NCI-H1417 treated with DMSO at 0.1 percent for 48 hours (cell line): Measurements from ENCODE around the gene SIRPG.
"Not testable (repeated sequence)": the region's sequence is repeated elsewhere in the genome, so short reads cannot be mapped to it uniquely, and the experiment has no call there.

Source experiments
- DNase-seq: peaks from one replicate; lab custom pipeline; 2025; lab: John Stamatoyannopoulos, UW

The SIRPG gene

DNA sequence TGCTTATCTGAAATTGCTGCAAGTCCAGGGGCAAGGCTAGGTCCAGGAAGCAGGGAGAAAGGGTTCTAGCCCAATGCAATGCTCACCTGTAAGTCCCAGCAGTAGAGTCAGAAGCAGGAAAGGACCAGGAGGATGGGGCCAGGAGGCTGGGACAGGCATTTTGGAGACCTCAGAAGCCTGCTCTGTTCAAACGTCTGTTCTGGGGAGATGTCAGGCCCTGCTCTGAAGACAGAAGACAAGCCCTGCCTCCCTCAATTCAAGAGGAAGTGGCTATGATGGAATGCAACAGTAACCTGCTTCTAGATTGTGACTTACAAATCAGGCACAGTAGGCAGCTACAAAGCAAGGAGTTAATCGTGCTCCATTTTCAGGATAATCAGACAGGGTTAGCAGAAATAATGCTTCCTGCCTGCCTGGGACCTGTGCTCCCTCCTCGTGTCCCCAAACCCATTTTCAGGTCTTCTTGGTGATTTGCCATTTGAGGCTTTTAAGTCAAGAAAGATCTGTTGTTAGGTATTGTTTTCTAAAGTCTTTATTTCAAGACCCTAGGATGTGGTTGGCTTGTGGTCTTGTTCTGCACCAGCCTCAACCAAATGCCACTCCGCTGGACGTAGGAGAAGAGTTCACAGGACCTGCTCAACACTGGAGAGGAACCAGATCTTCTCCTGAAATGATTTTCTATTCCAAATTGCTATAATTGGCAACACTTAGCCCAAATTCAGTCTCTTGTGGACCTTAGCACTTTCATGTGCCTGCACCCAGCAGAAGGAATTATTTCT, at the start of gene SIRPG:
Gene SIRPG, minus strand, starts transcription at position 224 of the 779 bp plus-strand sequence. Its CDS starts 65 bp downstream, at position 159.
- no peak for DNase-seq

DNA sequence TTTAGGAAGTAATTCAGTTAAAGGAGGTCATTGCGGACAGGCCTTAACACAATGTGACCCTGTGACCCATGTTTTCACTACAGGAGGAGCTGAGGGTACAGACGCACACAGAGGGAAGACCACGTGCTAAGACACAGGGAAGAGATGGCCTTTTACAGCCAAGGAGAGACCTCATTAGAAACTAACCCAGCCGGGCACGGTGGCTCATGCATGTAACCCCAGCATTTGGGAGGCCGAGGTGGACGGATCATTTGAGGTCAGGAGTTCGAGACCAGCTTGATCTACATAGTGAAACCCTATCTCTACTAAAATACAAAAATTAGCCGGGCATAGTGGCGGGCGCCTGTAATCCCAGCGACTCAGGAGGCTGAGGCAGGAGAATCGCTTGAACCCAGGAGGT, 49.3 kb upstream of the SIRPG start:
- DNase-seq: not testable (repeated sequence)

DNA sequence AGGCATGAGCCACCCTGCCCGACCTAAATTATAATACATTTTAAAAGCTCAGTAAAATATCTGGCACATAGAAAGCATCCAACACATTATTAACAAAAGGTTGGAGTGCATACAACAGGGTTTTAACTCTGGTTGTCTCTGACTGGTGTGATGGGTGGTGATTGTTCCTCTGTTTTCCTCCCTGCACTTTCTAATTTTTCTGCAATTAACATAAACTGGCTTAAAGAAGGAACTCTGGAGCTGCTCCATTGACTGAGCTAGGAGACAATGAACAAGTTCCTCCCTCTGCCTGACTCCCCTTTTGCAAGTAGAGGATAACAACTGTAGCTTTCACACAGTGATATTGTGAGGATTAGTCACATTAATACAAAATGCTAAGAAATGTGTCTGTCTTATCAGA, 48.5 kb upstream of the SIRPG start:
- DNase-seq: no peak

DNA sequence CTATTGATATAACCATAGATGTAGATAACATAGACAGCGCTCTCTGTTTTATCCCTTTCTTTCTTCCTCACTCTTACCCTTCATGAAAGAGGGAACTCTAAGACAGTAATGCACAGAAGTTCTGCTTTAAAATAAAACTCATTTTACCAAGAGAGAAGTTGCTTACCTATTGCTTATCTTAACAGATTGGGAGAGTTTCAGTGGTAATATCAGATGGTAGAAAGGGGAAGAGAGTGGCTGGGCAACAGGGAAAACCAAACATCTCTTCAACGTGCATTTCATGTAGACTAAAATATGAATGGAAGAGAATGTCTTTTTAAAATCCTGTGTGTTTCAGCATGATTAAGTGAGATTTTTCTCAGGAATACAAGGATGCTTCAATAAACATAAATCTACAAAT, 45.3 kb upstream of the SIRPG start:
- no peak for DNase-seq

DNA sequence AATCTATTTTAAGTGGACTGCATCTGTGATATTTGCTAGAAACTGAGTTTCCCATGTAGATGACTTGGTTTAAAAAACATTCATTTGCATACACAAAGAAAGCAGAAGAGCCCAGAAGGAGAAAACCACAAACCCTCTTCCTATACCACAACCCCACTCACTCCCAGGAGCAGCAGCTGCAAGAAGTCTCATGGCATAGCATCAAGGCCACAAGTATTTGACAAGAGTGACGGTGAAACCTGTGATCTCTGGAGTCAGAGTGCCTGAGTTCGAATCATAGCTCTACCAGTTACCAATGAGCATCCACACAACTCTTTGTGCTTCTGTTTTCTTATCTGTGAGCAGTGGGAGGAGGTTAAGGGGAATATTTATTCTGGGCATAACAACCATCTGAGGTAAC, 44.7 kb upstream of the SIRPG start:
- no peak for DNase-seq

DNA sequence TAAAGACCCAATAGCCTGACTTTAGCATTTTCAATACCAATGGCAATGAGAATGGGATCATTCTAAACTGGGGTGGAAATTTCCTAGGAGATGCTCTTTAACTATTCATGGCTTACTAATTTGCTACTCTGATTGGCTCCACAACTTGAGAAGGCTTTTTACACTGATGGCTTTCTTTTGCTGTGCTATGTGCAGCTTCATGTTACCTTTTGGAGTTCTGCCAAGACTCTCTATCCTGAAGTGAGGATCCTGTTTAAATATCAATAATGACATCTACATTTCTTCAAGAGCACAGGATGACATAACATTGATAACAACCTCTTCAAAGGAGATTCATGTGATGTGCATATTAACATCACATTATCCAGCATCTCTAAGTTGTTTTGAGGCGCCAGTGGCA, 43.4 kb upstream of the SIRPG start:
- DNase-seq: no peak

DNA sequence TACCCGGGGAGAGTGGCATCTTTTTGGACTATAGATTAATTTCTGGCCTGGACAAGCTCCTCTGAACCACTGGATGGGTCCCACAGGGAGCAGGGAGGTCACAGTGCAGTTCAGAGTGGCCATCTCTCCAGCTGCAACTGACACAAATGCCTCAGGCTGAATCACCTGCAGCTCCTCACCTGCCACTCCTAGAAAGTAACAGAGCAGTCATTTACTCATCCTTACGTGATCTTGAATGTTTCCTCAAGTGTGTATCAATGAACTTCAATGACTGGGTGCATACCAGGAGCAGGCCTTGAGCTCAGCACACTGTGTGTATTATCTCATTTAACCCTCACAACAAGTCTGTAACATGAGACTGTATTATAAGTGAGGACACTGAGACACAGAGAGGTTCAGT, 40.0 kb upstream of the SIRPG start:
- no peak for DNase-seq

DNA sequence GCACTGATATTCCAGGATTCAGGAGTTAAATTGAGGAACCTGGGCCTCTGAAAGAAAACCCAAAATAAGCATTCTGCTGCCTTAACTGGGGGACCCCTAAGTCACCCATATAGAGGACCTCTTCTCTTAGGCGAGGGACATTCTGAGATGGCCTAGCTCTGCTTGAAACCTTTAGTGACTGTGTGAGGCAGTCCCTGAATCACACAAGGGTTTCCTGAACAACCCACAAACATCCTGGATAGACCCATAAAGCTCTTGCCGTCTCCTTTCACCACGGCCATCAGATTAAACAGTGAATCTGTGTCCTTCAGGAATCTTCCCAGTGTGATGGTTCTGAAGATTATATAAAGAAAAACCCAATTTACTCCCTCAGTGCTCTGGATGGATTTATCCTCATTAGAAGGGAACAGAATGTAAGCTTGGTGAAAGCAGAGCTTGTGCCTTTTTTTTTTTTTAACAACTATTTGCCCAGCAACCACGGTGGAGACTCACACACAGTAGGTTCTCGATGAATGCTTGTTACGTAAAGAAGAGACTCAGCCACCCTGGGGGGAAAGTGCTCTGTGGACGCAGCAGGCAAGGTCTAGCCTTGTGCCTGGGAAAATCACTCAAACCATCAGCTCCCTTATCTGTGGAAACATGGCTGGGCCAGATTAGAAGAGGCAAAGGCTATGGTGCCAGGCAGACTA, 39.1 kb upstream of the SIRPG start:
- no peak for DNase-seq

DNA sequence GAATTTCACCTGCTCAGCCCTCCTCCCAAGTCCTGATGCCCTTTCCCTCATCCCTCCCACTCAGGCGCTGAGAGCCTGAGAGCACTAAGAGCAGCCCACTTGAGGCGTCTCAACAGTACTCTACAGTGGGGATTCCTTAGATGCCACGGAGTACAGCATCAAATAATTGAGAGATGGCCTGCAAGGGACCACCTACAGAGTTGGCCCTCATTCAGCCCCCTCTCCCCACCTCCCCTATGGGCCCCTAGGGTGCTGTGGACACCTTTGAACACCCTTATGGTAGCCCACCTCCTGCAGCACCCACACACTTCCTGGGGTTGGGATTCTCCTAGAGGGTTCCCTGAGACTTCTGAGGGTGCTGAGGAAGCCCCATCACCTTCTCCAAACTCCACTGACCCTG, 37.1 kb upstream of the SIRPG start:
- DNase-seq: no peak

DNA sequence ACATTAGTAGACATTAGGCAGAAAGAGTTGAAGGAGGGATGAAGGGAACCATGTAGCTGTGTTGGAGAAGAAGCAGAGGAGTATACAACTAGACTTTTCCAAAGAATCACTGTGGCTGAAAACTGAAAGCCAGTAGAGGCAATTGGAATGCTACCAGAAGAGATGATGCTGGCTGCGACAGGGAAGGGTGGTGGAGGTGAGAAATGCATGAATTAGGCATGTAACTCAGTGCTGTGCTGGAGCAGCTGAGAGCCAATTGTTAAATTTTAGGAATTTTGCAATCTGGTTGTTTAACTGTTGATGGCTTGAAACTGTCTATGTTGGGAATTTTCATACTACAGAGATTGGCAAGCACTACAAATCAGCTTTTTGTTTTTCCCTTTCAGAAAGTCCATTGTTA, 35.8 kb upstream of the SIRPG start:
- no peak for DNase-seq

DNA sequence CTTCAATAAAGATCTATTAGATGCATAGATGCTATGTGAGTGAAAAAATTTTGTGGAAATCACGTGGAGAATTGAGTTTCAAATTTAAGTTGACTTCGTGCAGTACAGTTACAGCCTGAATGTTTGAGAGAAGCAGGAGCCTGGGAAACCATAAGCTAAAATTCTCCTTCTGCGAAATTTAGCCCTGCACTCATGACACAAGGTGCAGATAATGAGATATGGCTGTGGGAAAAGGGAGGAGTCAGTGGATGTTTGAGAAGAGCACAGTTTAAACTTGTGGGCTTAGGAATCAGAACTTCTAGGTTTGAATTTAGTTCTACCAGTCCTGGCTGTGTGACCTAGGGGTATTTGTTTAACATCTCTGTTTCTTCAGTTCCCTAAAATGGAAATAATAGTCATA, 32.1 kb upstream of the SIRPG start:
- no peak for DNase-seq

DNA sequence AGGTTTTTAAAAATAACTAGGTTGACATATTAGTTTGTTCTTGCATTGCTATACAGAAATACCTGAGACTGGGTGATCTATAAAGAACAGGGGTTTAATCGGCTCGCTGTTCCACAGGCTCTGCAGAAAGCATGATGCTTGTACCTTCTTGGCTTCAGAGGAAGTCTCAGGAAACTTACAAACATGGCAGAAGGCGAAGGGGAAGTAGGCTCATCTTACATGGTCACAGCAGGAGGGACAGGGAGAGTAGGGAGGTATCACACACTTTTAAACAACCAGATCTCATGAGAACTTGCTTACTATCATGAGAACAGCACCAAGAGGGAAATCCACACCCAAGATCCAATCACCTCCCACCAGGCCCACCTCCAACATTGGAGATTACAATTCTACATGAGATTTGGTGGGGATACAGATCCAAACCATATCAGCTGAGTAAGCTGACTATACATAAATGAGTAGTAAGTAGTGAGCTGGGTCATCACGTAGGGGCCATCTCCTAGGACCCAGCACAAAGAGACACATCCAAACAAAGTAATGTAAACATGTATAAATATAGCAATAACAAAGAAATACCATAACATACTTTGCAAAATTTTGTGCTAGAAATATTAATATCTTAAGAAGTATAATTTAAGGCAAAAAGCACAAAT, 31.4 kb upstream of the SIRPG start:
- DNase-seq: no peak

DNA sequence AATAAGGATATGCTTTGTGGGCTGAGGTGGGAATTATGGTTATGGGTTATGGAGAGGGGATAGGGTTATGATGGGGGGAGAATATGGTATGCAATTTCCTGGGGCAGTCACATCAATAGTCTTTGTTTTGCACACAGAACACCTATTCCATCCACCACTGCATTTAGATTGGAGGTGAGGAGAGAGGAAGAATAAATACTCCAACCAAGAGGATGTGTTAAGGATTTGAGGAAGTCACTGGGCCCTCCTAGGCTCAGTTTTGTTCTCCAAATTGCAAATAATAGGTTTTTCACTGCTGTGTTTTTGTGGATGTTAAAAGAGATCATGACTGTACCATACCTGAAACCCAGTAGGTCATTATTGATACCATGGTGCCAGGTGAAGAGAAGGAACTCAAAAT, 29.5 kb upstream of the SIRPG start:
- no peak for DNase-seq

DNA sequence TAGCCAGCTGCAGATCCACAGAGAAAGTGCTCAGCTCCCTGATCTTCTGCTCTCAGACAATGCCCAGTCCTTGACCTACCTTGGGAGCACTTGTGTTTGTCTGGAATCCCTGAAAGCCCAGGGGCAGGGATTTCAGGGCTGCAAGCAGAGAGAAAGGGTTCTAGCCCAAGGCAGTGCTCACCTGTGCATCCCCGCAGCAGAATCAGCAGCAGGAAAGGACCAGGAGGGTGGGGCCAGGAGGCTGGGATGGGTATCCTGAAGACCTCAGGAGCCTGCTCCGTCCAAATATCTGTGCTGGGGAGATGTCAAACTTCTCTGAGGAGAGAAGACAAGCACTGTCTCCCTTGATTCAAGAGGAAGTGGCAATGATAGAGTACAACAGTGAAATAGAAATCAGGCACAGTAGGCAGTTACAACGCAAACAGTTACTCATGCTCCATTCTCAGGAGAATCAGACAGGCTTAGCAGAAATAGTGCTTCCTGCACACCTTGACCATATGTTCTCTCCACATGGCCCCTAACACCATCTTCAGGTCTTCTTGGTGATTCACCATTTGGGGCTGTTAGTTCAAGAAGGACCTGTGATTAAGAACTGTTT, 28.7 kb upstream of the SIRPG start:
- no peak for DNase-seq

DNA sequence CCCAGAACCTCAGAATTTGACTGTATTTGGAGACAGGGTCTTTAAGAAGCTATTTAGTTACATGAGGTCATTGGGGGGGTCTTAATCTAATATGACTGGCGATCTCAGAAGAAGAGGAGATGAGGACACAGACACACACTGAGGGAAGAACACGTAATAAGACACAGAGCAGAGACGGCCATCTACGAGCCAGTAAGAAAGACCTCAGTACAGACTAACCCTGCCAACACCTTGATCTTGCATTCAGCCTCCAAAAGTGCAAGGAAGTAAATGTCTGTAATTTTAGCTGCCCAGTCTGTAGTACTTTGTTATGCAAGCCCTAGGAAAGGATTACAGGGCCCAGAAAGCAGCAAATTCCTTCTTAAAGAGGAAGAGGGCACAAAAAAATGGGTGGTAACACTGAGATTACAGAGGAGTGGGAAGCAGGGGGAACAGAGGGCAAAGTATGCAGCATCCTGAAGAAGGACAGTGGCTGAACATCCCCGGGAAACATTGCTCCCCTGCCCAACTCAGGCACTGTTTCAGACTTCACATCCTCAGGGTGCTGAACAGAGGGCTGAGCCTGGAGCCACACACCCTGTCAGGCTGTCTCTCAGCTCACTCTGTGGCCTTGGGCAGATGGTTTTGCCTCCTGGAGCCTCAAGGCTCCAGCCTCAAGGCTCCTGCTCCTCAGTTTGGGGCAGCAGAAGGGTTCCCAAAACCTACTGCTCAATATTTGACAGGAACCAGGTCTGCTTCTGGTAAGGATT, 27.9 kb upstream of the SIRPG start:
- DNase-seq: no peak

DNA sequence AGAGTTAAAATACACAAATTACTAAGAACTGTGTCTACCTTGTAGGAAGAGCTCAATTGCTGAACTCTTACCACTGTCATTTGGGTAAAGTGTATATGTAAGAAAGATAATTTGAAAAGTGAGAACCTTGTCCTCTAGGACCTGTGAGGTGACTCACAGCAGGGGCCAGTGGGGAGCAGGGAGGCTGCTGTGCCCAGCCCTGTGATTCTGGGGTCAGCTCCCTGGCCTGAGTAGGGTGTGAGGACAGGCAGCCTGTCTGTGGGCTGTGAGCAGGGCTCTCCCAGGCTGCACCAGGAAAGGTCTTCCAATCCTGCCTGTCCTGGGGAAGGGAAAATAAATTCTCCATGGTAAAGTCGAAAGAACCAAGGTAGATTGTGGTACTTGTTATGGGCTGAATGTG, 27.3 kb upstream of the SIRPG start:
- no peak for DNase-seq

DNA sequence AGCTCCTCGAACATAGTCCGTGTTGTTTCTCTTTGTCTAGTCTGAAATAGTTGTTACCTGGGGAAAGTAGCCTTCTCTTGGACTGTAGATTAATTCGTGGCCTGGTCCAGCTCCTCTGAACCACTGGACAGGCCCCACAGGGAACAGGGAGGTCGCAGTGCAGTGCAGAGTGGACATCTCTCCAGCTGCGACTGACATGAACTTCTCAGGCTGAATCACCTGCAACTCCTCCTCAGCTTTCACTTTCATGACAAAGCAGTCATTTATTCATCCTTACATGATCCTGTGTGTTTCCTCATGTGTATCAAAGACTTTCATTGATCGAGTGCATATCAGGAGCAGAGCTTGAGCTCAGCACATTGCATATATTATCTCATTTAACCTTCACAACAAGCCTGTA, 19.1 kb upstream of the SIRPG start:
- DNase-seq: no peak

DNA sequence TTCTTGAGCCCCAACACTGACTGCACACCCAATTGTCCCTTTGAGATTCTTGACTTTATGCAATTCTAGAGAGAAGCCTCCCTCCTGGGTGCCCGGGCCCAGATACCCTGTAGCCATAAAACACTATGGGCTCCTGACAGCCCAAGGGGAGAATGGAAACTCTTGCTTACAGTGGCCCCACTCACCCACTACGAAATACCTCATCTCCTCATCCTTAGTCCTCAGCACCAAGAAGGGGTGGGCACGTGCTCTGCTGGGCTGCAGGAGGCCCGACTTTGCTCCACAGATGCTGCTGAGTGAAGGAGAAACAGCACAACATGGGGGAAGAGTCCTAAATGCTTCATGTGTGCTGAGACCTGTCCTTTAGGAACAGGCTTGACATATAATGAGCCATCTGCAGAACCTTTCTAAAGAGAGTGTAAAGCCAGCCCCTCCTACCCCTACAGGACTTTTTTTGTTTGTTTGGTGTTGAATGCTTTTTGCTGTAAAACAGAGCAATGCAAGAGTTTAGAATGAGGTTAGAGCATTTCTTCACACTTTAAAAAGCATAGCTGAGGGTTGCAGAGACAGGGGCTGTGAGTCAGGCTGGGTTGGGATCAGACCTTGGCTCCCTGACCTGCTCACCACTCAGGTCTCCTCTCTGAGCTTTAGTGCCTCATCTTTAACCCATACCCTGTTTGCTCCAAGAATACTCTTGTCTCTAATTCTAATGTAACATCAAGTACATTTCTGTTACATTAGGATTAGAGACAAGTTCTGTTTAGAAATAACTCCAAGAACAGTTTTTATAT, 17.6 kb upstream of the SIRPG start:
- DNase-seq: no peak

DNA sequence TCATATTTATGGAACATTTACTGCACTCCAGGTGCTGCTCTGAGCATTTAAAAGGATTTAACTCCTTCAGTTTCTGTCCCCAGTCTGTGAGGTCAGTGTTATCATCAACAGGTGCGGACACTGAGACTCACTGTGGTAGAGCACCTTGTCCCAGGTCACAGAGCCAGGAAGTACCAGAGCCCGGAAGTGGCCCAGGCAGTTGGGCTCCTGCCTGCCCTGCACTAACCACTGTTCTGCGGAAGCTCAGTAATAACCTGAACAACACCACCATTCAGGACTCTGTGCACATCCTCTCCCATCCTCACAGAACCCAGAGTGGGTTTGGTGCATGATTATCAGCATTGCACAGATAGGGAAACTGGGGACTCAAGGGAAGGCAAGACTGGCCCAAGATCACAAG, 16.8 kb upstream of the SIRPG start:
- DNase-seq: no peak

DNA sequence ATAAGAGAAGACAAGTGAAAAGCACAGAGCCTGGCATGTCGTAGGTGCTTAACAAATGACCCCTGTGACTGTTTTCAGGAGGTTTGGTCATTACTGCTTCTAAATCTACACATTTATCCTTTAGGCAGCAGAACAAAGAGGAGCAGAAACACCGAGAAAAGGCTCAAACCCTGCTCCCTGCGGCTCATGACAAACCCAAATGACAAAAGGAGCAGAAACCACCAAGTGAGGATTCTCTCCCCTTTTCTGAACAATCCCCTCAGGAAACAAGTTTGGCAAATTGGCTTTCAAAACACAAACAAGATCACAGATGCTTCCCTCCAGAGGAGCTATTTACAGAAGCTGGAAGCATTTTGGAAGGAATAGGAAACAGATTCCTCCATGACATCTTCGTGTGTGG, 15.8 kb upstream of the SIRPG start:
- DNase-seq: no peak

DNA sequence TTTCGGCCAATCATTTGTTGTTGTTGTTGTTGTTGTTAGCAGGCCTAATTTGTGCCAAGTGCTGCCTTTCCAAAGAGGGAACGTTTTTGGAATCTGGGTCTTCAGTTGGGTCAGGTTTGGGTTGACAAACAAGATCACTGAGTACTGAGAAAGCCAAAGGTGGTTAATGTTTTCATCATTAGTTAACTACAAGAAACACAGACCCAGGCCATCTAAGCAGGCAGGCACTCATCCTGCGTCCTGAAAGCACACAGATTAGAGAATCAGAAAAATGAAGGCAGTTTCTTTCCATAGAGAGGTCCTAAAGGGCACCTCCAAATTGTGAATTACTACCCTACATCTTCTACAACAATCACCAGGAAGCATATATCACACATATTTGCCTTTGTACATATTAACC, 15.1 kb upstream of the SIRPG start:
- DNase-seq: no peak
